GM12873 (cell line): ENCODE measurements around the gene CLCN7.

Experiments used
- TF ChIP-seq, protein P1 (sequence below): IDR thresholded peaks from 2 replicates; pipeline ENCODE4 v1.5.1; 2012; ENCODE audit warnings: low read depth, mild to moderate bottlenecking, moderate library complexity, low read length, control low read depth; ENCODE audit not compliant: insufficient read depth; ENCODE audit errors: missing control alignments

The CLCN7 gene

GRCh38 chr16:1455190-1456171 lies 19.3 kb downstream of the CLCN7 start:
- TF ChIP-seq, protein P1, sequence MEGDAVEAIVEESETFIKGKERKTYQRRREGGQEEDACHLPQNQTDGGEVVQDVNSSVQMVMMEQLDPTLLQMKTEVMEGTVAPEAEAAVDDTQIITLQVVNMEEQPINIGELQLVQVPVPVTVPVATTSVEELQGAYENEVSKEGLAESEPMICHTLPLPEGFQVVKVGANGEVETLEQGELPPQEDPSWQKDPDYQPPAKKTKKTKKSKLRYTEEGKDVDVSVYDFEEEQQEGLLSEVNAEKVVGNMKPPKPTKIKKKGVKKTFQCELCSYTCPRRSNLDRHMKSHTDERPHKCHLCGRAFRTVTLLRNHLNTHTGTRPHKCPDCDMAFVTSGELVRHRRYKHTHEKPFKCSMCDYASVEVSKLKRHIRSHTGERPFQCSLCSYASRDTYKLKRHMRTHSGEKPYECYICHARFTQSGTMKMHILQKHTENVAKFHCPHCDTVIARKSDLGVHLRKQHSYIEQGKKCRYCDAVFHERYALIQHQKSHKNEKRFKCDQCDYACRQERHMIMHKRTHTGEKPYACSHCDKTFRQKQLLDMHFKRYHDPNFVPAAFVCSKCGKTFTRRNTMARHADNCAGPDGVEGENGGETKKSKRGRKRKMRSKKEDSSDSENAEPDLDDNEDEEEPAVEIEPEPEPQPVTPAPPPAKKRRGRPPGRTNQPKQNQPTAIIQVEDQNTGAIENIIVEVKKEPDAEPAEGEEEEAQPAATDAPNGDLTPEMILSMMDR = no peak

DNA sequence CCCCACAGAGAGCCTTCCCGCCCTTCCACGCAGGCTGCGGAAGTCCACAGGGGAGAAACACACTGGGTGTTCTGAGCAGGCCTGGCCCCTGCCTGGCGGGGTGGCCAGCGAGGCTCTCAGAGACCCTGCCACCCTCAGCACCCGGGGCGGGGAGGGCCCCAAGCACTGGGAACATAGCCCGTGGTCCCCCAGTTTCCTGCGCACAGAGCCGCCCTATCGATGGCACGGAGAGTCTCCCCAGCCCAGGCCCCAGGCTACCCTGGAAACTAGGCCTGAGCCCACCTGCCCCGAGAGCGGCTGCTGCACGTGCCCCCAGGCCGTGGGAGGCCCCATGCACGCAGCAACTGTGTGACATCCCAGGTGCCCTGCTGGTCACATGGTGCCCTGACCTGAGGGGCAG lies 20.3 kb downstream of the CLCN7 start:
- TF ChIP-seq, protein P1 = no peak

- TF ChIP-seq, protein P1 = no peak
Observed at GRCh38 chr16:1453316-1453715, 21.5 kb downstream of the CLCN7 start.

- TF ChIP-seq, protein P1 = no peak
Observed at GRCh38 chr16:1452530-1452929, 22.3 kb downstream of the CLCN7 start.

- TF ChIP-seq, protein P1 = no peak
Observed at GRCh38 chr16:1451702-1452392, 23.0 kb downstream of the CLCN7 start.

DNA sequence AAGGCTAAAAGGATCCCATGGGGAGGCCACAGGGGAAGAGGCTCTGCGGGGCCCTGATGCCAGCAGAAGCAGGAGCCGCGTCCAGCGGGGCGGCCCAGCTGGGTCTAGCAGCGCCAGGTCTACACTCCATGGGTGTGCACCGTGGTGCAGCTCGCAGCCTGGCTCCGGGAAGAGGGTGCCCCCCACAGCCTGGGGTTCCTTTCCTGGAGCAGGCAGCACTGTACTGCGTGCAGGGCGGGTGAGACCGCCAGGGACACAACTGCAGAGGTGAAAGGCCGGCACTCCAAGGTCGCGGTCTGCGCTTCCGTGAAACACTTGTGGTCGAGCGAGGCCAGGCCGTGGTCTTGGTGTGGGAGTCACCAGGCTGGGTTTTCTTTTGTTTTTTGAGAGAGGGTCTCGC lies 24.0 kb downstream of the CLCN7 start:
- TF ChIP-seq, protein P1 = no peak

DNA sequence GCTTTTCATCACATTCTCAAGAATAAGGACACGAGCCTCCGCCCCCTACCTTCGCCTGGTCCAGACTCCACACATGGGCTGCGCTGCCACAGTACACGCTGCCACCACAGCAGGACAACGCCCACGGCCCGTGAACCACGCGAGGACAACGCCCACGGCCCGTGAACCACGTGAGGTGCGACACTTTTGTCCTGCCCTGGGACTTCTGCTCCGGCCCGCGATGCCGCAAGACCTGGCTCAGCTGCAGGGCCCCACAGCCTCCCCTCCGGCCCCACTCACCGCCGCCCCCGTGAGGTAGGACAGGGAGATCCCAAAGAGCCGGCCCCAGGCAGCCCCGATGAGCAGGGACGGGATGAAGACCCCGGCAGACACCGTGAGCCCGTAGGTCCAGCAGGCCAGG lies 24.6 kb downstream of the CLCN7 start:
- TF ChIP-seq, protein P1 = no peak
